BJ (cell line): ENCODE measurements around the gene BBX. TPM values are rescaled to one million over a fixed set of nuclear protein-coding genes. Genes with fewer than 3 reads are reported as not detected.

Experiments
- CTCF ChIA-PET: fragments of 350-600 bp; formaldehyde crosslinking; extraction: SDS; loops from one replicate; lab custom pipeline; 2021; ENCODE audit warnings: antibody characterized with exemption, inconsistent platforms; lab: Yijun Ruan, JAX
- POLR2A ChIA-PET: fragments of 300-600 bp; sonication (Branson Sonifier 250); formaldehyde crosslinking; extraction: SDS; loops from one replicate; lab custom pipeline; 2021; ENCODE audit warnings: antibody characterized with exemption; lab: Charles Lee
- DNase-seq: peaks from one replicate; pipeline ENCODE4 v3.0.0-alpha.2; 2011; ENCODE audit warnings: low read depth
- H3K27me3 ChIP-seq: 2 replicates; pipeline ENCODE4 v1.6.0; 2011; ENCODE audit warnings: low read length; ENCODE audit not compliant: control insufficient read depth, insufficient read depth
- H3K36me3 ChIP-seq: 2 replicates; pipeline ENCODE4 v1.5.1; 2011; ENCODE audit warnings: low read length; ENCODE audit not compliant: control insufficient read depth, insufficient read depth
- H3K4me3 ChIP-seq: 2 replicates; pipeline ENCODE4 v1.5.1; 2011; ENCODE audit warnings: low read depth, mild to moderate bottlenecking, control low read depth, low read length
- polyA plus RNA-seq: library from polyadenylated mRNA; depleted of rRNA; stranded (reverse); fragments of >200 nt; gene quantifications from 2 replicates; pipeline ENCODE4 v1.2.3, GENCODE V29; 2011
- TF ChIP-seq, protein P1 (sequence below): IDR thresholded peaks from 2 replicates; pipeline ENCODE4 v1.5.1; 2011; ENCODE audit warnings: low read depth, mild to moderate bottlenecking, control low read depth, inconsistent platforms, low read length, moderate library complexity; ENCODE audit not compliant: insufficient read depth

BBX gene
- polyA plus RNA-seq, 1 experiment, result 47.6 TPM

DNA sequence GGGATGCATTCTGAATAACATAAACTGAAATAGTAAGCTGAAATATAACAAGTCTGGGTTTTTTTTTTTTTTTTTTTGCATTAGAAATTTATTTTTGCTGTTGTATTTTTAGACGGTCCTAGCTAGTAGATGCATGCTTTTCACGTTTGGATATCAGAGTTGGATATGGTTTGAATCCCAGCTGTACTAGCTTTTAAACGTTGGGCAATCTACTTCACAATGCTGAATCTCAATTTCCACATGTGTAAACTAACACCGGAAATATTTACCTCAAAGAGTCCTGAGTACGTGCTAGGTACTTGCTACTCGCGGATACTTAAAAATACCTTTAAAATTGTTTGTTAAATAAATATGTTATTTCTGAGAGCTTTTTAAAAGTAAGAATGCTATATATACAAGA, 139.8 kb downstream of the BBX start:
- Histone ChIP-seq H3K4me3 (no peak overlapping the region), H3K27me3 (no peaks in the 10 kb centered on the region), H3K36me3 (no peaks in the 10 kb centered on the region)
- ChIA-PET CTCF (interaction anchor here (0.6 to 1.9 kb wide), 6 partner anchors 15 to 779 kb away, joined by 3 to 6 read pairs (median 4); partner anchors contain the start of gene IFT57), POLR2A (no interaction called here)
- TF ChIP-seq, protein P1, sequence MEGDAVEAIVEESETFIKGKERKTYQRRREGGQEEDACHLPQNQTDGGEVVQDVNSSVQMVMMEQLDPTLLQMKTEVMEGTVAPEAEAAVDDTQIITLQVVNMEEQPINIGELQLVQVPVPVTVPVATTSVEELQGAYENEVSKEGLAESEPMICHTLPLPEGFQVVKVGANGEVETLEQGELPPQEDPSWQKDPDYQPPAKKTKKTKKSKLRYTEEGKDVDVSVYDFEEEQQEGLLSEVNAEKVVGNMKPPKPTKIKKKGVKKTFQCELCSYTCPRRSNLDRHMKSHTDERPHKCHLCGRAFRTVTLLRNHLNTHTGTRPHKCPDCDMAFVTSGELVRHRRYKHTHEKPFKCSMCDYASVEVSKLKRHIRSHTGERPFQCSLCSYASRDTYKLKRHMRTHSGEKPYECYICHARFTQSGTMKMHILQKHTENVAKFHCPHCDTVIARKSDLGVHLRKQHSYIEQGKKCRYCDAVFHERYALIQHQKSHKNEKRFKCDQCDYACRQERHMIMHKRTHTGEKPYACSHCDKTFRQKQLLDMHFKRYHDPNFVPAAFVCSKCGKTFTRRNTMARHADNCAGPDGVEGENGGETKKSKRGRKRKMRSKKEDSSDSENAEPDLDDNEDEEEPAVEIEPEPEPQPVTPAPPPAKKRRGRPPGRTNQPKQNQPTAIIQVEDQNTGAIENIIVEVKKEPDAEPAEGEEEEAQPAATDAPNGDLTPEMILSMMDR, result no peak
- DNase-seq, result no peak

GRCh38 chr3:107663266-107663665, 140.5 kb downstream of the BBX start:
- TF ChIP-seq, protein P1, result no peak
- H3K36me3 ChIP-seq, result no peaks in the 10 kb centered on the region
- DNase-seq, result no peak
- H3K4me3 ChIP-seq, result no peak overlapping the region
- H3K27me3 ChIP-seq, result no peaks in the 10 kb centered on the region
- ChIA-PET POLR2A (no interaction called here), CTCF (interaction anchor here (0.7 to 1.6 kb wide), 4 partner anchors 14 to 559 kb away, joined by 3 to 4 read pairs (median 3); partner anchors contain the start of gene IFT57)

- Histone ChIP-seq H3K27me3 (no peaks in the 10 kb centered on the region), H3K4me3 (no peak overlapping the region), H3K36me3 (no peaks in the 10 kb centered on the region)
- ChIA-PET POLR2A (no interaction called here), CTCF (interaction anchor here (1.3 to 3.2 kb wide), 4 partner anchors 11 to 182 kb away, joined by 3 to 14 read pairs (median 3); no protein-coding TSS in a partner anchor)
- DNase-seq, result no peak
- TF ChIP-seq, protein P1, result no peak
Measured at GRCh38 chr3:107664614-107665013, 141.9 kb downstream of the BBX start.

DNA sequence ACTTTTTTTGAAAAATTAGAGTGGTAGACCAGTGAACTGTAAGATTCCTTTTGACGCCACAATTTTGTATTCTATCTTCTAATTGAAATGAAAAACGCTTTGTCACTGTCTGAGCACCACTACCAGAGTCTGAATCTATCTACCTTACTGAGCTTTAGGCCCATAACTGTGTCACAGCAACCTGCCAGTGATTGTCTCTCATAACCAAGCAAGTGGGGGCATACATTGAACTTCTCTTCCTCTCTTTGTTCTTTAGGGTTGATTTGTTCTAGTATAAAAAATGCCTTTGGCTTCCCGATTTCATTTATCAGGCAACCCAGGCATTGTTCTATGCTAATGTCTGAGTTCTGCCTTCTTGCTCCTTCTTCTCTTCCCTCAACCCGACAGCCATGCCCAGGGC, 142.6 kb downstream of the BBX start:
- no peak overlapping the region for H3K4me3 ChIP-seq
- ChIA-PET CTCF (interaction anchor here (1.3 to 3.2 kb wide), 3 partner anchors 10 to 181 kb away, joined by 3 to 14 read pairs (median 3); no protein-coding TSS in a partner anchor), POLR2A (no interaction called here)
- H3K27me3 ChIP-seq, result no peaks in the 10 kb centered on the region
- TF ChIP-seq, protein P1, result no peak
- H3K36me3 ChIP-seq, result no peaks in the 10 kb centered on the region
- no peak for DNase-seq

GRCh38 chr3:107666853-107667252, 144.1 kb downstream of the BBX start:
- CTCF ChIA-PET, result interaction anchor here (1.0 to 3.2 kb wide), 3 partner anchors 9 to 24 kb away, joined by 3 to 14 read pairs (median 3); no protein-coding TSS in a partner anchor
- TF ChIP-seq, protein P1, result no peak
- no peaks in the 10 kb centered on the region for H3K27me3 ChIP-seq
- H3K36me3 ChIP-seq, result no peaks in the 10 kb centered on the region
- POLR2A ChIA-PET, result no interaction called here
- no peak for DNase-seq
- no peak overlapping the region for H3K4me3 ChIP-seq
